Breast epithelium (tissue), 3 donors: ENCODE data around the gene GDPD5.

Source experiments
- POLR2A ChIP-seq: fragments of 450-650 bp; IDR thresholded peaks from one replicate; pipeline ENCODE4 v1.6.1; 2016; ENCODE audit warnings: antibody characterized with exemption, mild to moderate bottlenecking, moderate library complexity
- POLR2AphosphoS5 ChIP-seq, 3 donors: sonication (generic); formaldehyde crosslinking; IDR thresholded peaks; one replicate each; pipeline ENCODE4 v1.6.1; 2017; ENCODE audit warnings: antibody characterized with exemption in 3 of 3
- TF ChIP-seq, protein P1 (sequence below), 3 donors: fragments of 450-650 bp; IDR thresholded peaks; one replicate each; pipeline ENCODE4 v1.5.1; 2016 to 2017; ENCODE audit warnings: antibody characterized with exemption in 3 of 3, mild to moderate bottlenecking in 3 of 3, moderate library complexity in 3 of 3

DNA sequence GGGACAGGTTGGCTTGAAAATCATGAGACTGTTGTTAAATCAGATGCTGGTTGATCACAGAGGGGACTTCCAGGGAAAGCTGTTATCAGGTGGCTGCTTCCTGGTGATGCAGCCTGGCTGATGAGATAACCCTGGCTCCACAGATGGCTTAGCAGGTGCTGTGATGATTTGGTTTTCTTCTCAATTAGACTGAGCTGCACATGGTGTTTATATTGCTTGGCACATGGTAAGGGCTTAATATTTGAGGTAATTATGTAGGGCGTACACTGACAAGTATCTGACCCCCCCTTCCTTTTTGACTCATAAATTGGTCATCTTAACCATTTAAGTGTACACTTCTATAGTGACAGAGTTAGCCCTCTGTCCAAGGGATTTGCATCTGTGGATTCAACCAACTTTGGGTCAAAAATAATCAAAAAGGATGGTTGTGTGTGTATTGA, 119.4 kb downstream of the GDPD5 start:
- TF ChIP-seq, protein P1, sequence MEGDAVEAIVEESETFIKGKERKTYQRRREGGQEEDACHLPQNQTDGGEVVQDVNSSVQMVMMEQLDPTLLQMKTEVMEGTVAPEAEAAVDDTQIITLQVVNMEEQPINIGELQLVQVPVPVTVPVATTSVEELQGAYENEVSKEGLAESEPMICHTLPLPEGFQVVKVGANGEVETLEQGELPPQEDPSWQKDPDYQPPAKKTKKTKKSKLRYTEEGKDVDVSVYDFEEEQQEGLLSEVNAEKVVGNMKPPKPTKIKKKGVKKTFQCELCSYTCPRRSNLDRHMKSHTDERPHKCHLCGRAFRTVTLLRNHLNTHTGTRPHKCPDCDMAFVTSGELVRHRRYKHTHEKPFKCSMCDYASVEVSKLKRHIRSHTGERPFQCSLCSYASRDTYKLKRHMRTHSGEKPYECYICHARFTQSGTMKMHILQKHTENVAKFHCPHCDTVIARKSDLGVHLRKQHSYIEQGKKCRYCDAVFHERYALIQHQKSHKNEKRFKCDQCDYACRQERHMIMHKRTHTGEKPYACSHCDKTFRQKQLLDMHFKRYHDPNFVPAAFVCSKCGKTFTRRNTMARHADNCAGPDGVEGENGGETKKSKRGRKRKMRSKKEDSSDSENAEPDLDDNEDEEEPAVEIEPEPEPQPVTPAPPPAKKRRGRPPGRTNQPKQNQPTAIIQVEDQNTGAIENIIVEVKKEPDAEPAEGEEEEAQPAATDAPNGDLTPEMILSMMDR (IDR thresholded peaks at IDR 0.05): no peak
- TF ChIP-seq POLR2A (no peak), POLR2AphosphoS5 (IDR thresholded peaks at IDR 0.05) (no peak)
